GM23248 (cell line): Measurements from ENCODE around the gene IL1RAPL2.

Source experiments
- EZH2 ChIP-seq: fragments of 200-600 bp; sonication (generic); IDR thresholded peaks from 2 replicates; pipeline ENCODE4 v1.6.1; 2018; ENCODE audit warnings: antibody characterized with exemption, mild to moderate bottlenecking; ENCODE audit not compliant: insufficient read depth, poor library complexity, severe bottlenecking
- EZH2phosphoT487 ChIP-seq: fragments of 200-600 bp; sonication (generic); IDR thresholded peaks from 2 replicates; pipeline ENCODE4 v1.6.1; 2018; ENCODE audit warnings: antibody characterized with exemption, moderate library complexity, mild to moderate bottlenecking, low read depth; ENCODE audit not compliant: insufficient read depth

GRCh38 chrX:105317117-105317516 is 751.1 kb downstream of the IL1RAPL2 start:
- no peak for TF ChIP-seq EZH2
- TF ChIP-seq EZH2phosphoT487 = no peak
